Activated naive CD8-positive, alpha-beta T cell treated with anti-CD3 and anti-CD28 coated beads for 36 hours (primary cell): ENCODE data around the gene MEIOSIN. TPM values are rescaled to one million over a fixed set of nuclear protein-coding genes. Genes with fewer than 3 reads are reported as not detected.

ENCODE experiments used
- DNase-seq: peaks from one replicate; pipeline ENCODE4 v3.0.0; 2021
- H3K27ac Mint-ChIP-seq: one replicate; pipeline ENCODE4 v1.8.0; 2022; ENCODE audit warnings: mild to moderate bottlenecking, moderate library complexity, mixed read lengths
- H3K27me3 Mint-ChIP-seq: one replicate; pipeline ENCODE4 v1.8.0; 2022; ENCODE audit warnings: mild to moderate bottlenecking, mixed read lengths
- H3K36me3 Mint-ChIP-seq: one replicate; pipeline ENCODE4 v1.8.0; 2021; ENCODE audit warnings: mild to moderate bottlenecking, mixed read lengths
- H3K4me1 Mint-ChIP-seq: one replicate; pipeline ENCODE4 v1.8.0; 2021; ENCODE audit warnings: mixed read lengths
- H3K4me3 Mint-ChIP-seq: one replicate; pipeline ENCODE4 v1.8.0; 2022; ENCODE audit warnings: mild to moderate bottlenecking, moderate library complexity, mixed read lengths
- H3K9me3 Mint-ChIP-seq: one replicate; pipeline ENCODE4 v1.8.0; 2022; ENCODE audit warnings: mixed read lengths
- total RNA-seq, 2 experiments: library from RNA; stranded (reverse); gene quantifications; one replicate each; pipeline ENCODE4 v1.2.3, GENCODE V29; 2021

The MEIOSIN gene
- total RNA-seq, 2 experiments from 2014 or later = 0.08 TPM

DNA sequence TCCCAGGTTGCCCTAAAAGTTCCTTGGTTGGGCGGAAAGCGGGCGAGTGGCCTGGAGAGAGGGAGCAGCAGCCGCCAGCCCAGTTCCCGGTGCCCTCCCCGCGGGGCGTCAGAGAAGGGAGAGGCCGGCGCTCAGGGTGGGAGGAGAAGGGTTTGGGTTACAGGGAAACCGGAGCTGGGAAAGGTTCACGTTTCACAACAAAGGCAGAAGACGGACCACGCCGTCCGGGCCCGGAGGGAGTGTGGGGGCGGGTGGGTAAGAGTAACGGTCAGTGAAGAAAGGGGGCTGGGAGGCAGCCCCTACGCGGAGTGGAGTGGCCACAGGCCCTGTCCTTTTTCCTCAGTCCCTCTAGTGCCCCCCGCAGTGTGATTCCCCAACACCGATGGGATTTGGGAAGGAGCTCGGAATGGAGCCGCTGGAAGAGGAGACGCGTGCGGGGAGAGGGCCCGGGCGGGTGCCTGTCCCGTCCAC lies 34.2 kb downstream of the MEIOSIN start:
- DNase-seq = no peak
- Mint-ChIP-seq H3K27me3 (peaks cover 33% of the 10 kb centered on the region), H3K4me1 (peaks cover 11% of the 10 kb centered on the region), H3K27ac (no peak overlapping the region), H3K9me3 (no peaks in the 10 kb centered on the region), H3K4me3 (peak overlapping the region; percentile 7), H3K36me3 (peaks cover 4% of the 10 kb centered on the region)

GRCh38 chr19:45767881-45768654 lies 34.8 kb downstream of the MEIOSIN start:
- peak; percentile 57 for DNase-seq
- H3K27ac Mint-ChIP-seq = no peak overlapping the region
- peak overlapping the region; percentile 64 for H3K4me3 Mint-ChIP-seq
- peaks cover 33% of the 10 kb centered on the region for H3K27me3 Mint-ChIP-seq
- no peaks in the 10 kb centered on the region for H3K9me3 Mint-ChIP-seq
- peaks cover 12% of the 10 kb centered on the region for H3K4me1 Mint-ChIP-seq
- H3K36me3 Mint-ChIP-seq = peaks cover 4% of the 10 kb centered on the region

GRCh38 chr19:45768655-45768983 lies 35.4 kb downstream of the MEIOSIN start:
- Mint-ChIP-seq H3K4me1 (peaks cover 12% of the 10 kb centered on the region), H3K9me3 (no peaks in the 10 kb centered on the region), H3K36me3 (peaks cover 4% of the 10 kb centered on the region), H3K27me3 (peaks cover 33% of the 10 kb centered on the region), H3K27ac (peak overlapping the region; percentile 55), H3K4me3 (peak overlapping the region; percentile 87)
- no peak for DNase-seq

GRCh38 chr19:45768984-45769782 lies 35.9 kb downstream of the MEIOSIN start, which contains the start of gene SIX5:
SIX5 (minus strand) TSS chr19:45769252; CDS start chr19:45768844, 408 bp downstream.
- H3K27ac Mint-ChIP-seq = peak within 1 kb of the TSS; percentile 55

DNA sequence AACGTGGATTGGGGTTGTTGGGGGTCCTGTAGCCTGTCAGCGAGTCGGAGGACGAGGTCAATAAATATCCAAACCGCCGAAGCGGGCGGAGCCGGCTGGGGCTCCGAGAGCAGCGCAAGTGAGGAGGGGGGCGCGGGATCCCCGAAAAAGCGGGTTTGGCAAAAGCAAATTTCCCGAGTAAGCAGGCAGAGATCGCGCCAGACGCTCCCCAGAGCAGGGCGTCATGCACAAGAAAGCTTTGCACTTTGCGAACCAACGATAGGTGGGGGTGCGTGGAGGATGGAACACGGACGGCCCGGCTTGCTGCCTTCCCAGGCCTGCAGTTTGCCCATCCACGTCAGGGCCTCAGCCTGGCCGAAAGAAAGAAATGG lies 36.6 kb downstream of the MEIOSIN start:
- Mint-ChIP-seq H3K27ac (peak overlapping the region; percentile 34), H3K9me3 (no peaks in the 10 kb centered on the region), H3K27me3 (peaks cover 29% of the 10 kb centered on the region), H3K36me3 (peaks cover 5% of the 10 kb centered on the region), H3K4me1 (peaks cover 12% of the 10 kb centered on the region), H3K4me3 (peak overlapping the region; percentile 74)
- no peak for DNase-seq

More at GRCh38 chr19:45768984-45769782, 35.9 kb downstream of the MEIOSIN start, which contains the start of gene SIX5:
- Mint-ChIP-seq H3K4me3 (peak within 1 kb of the TSS; percentile 87), H3K4me1 (peaks cover 12% of the 10 kb centered on the region), H3K27me3 (peaks cover 33% of the 10 kb centered on the region), H3K36me3 (peaks cover 4% of the 10 kb centered on the region), H3K9me3 (no peaks in the 10 kb centered on the region)
- peak; percentile 98 for DNase-seq

DNA sequence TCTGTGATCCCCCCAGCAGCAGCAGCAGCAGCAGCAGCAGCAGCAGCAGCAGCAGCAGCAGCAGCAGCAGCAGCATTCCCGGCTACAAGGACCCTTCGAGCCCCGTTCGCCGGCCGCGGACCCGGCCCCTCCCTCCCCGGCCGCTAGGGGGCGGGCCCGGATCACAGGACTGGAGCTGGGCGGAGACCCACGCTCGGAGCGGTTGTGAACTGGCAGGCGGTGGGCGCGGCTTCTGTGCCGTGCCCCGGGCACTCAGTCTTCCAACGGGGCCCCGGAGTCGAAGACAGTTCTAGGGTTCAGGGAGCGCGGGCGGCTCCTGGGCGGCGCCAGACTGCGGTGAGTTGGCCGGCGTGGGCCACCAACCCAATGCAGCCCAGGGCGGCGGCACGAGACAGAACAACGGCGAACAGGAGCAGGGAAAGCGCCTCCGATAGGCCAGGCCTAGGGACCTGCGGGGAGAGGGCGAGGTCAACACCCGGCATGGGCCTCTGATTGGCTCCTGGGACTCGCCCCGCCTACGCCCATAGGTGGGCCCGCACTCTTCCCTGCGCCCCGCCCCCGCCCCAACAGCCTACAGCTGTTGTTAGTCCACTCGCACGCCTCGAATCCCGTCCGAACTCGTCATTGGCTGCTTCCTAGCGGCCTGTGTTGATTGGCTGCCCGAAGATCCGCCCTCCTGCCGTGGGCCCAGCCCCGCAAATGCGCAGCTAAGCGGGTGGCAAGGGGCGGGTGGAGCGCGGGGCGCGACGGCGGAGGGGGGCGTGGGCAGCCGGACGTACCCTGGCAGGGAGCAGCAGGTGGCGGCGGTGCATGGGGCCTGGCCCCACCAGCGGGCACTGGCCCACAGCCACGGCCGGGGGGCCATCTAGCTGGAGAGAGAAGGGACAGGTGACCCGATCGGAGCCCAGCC lies 37.2 kb downstream of the MEIOSIN start:
- Mint-ChIP-seq H3K27ac (no peak overlapping the region), H3K36me3 (peaks cover 7% of the 10 kb centered on the region), H3K27me3 (peaks cover 27% of the 10 kb centered on the region), H3K9me3 (no peaks in the 10 kb centered on the region), H3K4me1 (peaks cover 12% of the 10 kb centered on the region), H3K4me3 (peak overlapping the region; percentile 74)
- peak; percentile 93 for DNase-seq

DNA sequence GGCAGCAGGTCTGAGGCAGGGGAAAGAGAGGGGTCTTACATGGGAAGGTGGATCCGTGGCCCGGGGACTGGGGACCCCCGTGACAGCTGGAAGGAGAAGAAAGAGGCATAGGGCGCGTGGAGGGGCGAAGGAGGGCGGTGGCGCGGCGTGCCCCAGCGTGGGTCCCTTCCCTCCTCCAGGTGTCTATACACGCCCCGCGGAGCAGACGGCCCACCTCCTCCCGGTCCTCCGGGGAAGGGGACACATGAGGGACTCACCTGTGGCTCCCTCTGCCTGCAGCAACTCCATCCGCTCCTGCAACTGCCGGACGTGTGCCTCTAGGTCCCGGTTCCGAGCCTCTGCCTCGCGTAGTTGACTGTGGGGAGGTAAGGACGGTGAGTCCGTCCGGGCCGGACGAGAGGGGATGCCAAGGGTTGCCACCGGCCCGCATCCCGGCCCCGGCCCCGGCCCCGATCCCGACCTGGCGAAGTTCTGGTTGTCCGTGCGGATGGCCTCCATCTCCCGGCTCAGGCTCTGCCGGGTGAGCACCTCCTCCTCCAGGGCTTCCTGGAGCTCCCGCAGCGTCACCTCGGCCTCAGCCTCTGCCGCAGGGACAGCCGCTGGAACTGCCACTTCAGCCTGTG lies 38.2 kb downstream of the MEIOSIN start:
- H3K4me1 Mint-ChIP-seq = peaks cover 12% of the 10 kb centered on the region
- peaks cover 22% of the 10 kb centered on the region for H3K27me3 Mint-ChIP-seq
- no peak overlapping the region for H3K27ac Mint-ChIP-seq
- no peak for DNase-seq
- H3K36me3 Mint-ChIP-seq = peaks cover 7% of the 10 kb centered on the region
- H3K9me3 Mint-ChIP-seq = no peaks in the 10 kb centered on the region
- H3K4me3 Mint-ChIP-seq = no peak overlapping the region

DNA sequence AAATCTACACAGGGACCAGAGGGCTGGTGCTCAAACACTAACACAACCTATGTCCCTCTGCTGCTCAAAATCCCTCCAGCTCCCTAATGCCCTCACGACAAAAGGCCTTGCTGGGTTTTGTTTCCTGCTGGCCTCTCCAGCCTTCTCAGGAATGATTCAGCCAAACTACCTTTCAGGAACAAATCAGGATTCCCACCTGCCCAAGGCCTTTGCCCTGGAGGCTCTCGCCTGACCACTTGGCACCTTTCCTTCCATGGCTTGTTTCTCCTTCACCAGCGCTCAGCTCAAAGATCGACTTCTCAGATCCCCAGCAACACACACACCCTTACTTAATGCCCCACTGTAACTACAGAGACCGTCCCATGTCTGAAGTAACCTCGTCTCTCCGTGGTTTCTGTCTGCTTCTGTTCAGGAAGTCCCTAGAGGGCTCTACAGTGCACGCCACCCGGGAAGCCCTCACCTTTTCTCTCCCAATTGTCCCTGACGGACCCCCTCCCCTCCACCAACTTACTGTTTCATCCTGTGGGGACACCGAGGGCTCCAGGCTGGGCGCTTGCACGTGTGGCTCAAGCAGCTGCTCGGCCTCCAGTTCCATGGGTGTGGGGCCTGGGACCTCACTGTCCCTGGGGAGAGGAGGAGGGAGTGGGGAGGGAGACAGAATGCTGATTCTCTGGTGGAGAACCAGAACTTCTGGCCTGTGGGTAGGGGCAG lies 39.0 kb downstream of the MEIOSIN start:
- Mint-ChIP-seq H3K4me3 (no peak overlapping the region), H3K27ac (no peak overlapping the region), H3K4me1 (peaks cover 12% of the 10 kb centered on the region), H3K9me3 (no peaks in the 10 kb centered on the region), H3K27me3 (peaks cover 21% of the 10 kb centered on the region), H3K36me3 (peaks cover 14% of the 10 kb centered on the region)
- DNase-seq = no peak

GRCh38 chr19:45772912-45773311 lies 39.7 kb downstream of the MEIOSIN start:
- Mint-ChIP-seq H3K4me3 (no peak overlapping the region), H3K9me3 (no peaks in the 10 kb centered on the region), H3K4me1 (peaks cover 12% of the 10 kb centered on the region), H3K36me3 (peaks cover 19% of the 10 kb centered on the region), H3K27ac (no peak overlapping the region), H3K27me3 (peaks cover 16% of the 10 kb centered on the region)
- no peak for DNase-seq

DNA sequence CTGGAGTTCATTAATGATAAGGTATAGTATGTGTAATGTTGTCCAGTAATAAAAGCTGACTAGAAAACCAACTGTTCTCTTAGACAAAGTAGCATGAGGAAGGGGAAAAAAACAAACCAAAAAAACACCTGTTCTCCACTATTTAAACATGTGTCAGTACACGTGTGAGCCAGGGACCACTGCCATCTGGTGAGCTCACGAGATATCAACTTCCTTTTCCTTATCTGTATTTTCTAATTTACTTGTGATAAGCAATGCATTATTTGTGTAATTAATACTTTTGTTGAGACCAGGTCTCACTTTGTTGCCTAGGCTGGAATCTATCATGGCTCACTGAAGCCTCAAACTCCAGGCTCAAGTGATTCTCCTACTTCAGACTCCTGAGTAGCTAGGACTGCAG lies 40.1 kb downstream of the MEIOSIN start:
- Mint-ChIP-seq H3K4me1 (peaks cover 12% of the 10 kb centered on the region), H3K4me3 (no peak overlapping the region), H3K36me3 (peaks cover 22% of the 10 kb centered on the region), H3K27me3 (peaks cover 15% of the 10 kb centered on the region), H3K27ac (no peak overlapping the region), H3K9me3 (no peaks in the 10 kb centered on the region)
- no peak for DNase-seq

DNA sequence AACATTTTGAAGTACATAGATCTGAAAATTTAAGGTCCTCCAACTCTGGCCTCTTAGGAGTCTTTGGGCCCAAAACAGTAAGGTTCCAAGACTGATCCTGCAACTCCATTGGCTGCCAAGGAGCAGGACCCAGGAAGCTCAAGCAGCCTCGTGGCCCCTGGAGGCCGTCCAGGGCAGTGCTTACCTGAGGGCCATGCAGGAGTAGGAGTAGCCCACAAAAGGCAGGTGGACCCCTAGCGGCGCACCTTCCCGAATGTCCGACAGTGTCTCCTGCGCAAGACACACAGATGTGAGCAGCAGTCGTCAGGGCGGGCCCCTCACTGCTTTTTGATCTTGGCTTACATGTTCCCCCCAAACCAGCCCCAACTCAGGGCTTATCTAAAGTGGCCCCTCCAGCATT lies 41.5 kb downstream of the MEIOSIN start:
- H3K27ac Mint-ChIP-seq = no peak overlapping the region
- H3K27me3 Mint-ChIP-seq = peaks cover 26% of the 10 kb centered on the region
- no peak for DNase-seq
- no peak overlapping the region for H3K4me3 Mint-ChIP-seq
- H3K9me3 Mint-ChIP-seq = no peaks in the 10 kb centered on the region
- peaks cover 30% of the 10 kb centered on the region for H3K36me3 Mint-ChIP-seq
- peaks cover 21% of the 10 kb centered on the region for H3K4me1 Mint-ChIP-seq

GRCh38 chr19:45777395-45777961 lies 44.2 kb downstream of the MEIOSIN start:
- H3K27me3 Mint-ChIP-seq = peaks cover 36% of the 10 kb centered on the region
- H3K27ac Mint-ChIP-seq = no peak overlapping the region
- H3K4me1 Mint-ChIP-seq = peaks cover 16% of the 10 kb centered on the region
- H3K36me3 Mint-ChIP-seq = peaks cover 25% of the 10 kb centered on the region
- no peak overlapping the region for H3K4me3 Mint-ChIP-seq
- no peak for DNase-seq
- no peaks in the 10 kb centered on the region for H3K9me3 Mint-ChIP-seq

- no peak for DNase-seq
- Mint-ChIP-seq H3K4me1 (peaks cover 16% of the 10 kb centered on the region), H3K4me3 (no peak overlapping the region), H3K27me3 (peaks cover 36% of the 10 kb centered on the region), H3K27ac (no peak overlapping the region), H3K9me3 (no peaks in the 10 kb centered on the region), H3K36me3 (peaks cover 25% of the 10 kb centered on the region)
These were observed 44.9 kb downstream of the MEIOSIN start for GRCh38 chr19:45778010-45778661.
